Activated naive CD8-positive, alpha-beta T cell treated with anti-CD3 and anti-CD28 coated beads for 36 hours (primary cell): ENCODE measurements around the gene BCL2A1. TPM values are rescaled to one million over a fixed set of nuclear protein-coding genes. Genes with fewer than 3 reads are reported as not detected.
"Not testable (repeated sequence)": the region's sequence is repeated elsewhere in the genome, so short reads cannot be mapped to it uniquely, and the experiment has no call there.

Experiments
- DNase-seq: peaks from one replicate; pipeline ENCODE4 v3.0.0; 2021
- H3K27ac Mint-ChIP-seq: one replicate; pipeline ENCODE4 v1.8.0; 2022; ENCODE audit warnings: mild to moderate bottlenecking, moderate library complexity, mixed read lengths
- H3K27me3 Mint-ChIP-seq: one replicate; pipeline ENCODE4 v1.8.0; 2022; ENCODE audit warnings: mild to moderate bottlenecking, mixed read lengths
- H3K36me3 Mint-ChIP-seq: one replicate; pipeline ENCODE4 v1.8.0; 2021; ENCODE audit warnings: mild to moderate bottlenecking, mixed read lengths
- H3K4me1 Mint-ChIP-seq: one replicate; pipeline ENCODE4 v1.8.0; 2021; ENCODE audit warnings: mixed read lengths
- H3K4me3 Mint-ChIP-seq: one replicate; pipeline ENCODE4 v1.8.0; 2022; ENCODE audit warnings: mild to moderate bottlenecking, moderate library complexity, mixed read lengths
- H3K9me3 Mint-ChIP-seq: one replicate; pipeline ENCODE4 v1.8.0; 2022; ENCODE audit warnings: mixed read lengths
- total RNA-seq, 2 experiments: library from RNA; stranded (reverse); gene quantifications; one replicate each; pipeline ENCODE4 v1.2.3, GENCODE V29; 2021

Gene BCL2A1
- total RNA-seq, 2 experiments from 2014 or later: 91.4 to 94.3 TPM

DNA sequence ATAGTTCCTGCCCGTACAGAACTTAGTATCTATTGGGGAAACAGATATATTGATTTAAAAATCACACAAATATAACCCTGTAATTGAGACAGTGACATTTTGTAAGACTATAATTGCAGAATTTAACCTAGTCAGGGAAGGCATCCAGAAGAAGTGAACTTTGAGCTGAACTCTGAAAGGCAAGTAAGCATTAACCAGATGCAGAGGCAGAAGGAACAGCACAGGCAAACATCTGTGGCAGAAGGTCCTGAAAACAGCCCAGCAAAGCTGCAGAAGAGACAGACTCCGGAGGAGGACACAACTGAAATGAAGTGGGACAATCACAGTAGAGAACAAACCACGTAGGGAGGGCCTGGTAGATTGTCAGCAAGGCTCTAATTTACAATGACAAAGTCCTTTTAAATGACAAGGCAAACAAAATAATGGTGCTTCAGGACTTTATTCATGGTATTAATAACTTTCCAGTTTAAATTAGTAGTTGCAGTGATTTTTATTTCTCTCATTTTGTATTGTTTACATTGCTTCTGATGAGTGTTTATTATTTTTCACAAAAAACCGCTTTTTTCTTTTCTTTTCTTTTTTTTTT is 14.5 kb downstream of the BCL2A1 start:
- Mint-ChIP-seq H3K4me3 (no peak overlapping the region), H3K9me3 (no peaks in the 10 kb centered on the region), H3K27me3 (no peaks in the 10 kb centered on the region), H3K36me3 (peaks cover 18% of the 10 kb centered on the region), H3K4me1 (peaks cover 23% of the 10 kb centered on the region), H3K27ac (no peak overlapping the region)
- DNase-seq: no peak

DNA sequence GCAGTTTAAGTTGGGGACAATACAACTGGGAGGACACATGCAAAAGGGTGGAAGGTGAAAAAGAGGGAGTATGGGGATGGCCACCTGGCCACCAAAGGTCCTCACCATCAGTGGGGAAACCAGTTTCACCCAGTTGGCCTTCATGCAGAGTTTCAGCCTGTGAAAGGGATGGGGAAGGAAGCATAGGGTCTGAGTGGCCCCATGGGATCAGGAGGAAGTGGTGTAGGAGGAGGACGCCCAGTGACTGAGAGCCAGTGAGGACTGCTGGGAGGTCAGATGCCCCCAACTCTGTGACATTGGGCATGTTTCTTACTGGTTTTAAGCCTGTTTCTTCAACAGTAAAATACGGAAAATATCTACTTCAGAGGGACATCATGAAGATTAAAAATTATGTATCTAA is 16.3 kb downstream of the BCL2A1 start:
- H3K9me3 Mint-ChIP-seq: no peaks in the 10 kb centered on the region
- H3K27ac Mint-ChIP-seq: no peak overlapping the region
- H3K27me3 Mint-ChIP-seq: no peaks in the 10 kb centered on the region
- no peak for DNase-seq
- H3K4me3 Mint-ChIP-seq: no peak overlapping the region
- peaks cover 10% of the 10 kb centered on the region for H3K36me3 Mint-ChIP-seq
- peaks cover 14% of the 10 kb centered on the region for H3K4me1 Mint-ChIP-seq

GRCh38 chr15:79953951-79954444 is 17.0 kb downstream of the BCL2A1 start:
- H3K27me3 Mint-ChIP-seq: no peaks in the 10 kb centered on the region
- no peak overlapping the region for H3K27ac Mint-ChIP-seq
- peaks cover 5% of the 10 kb centered on the region for H3K36me3 Mint-ChIP-seq
- DNase-seq: no peak
- H3K4me1 Mint-ChIP-seq: peaks cover 14% of the 10 kb centered on the region
- H3K9me3 Mint-ChIP-seq: no peaks in the 10 kb centered on the region
- H3K4me3 Mint-ChIP-seq: no peak overlapping the region

GRCh38 chr15:79952329-79952728 is 18.7 kb downstream of the BCL2A1 start:
- H3K36me3 Mint-ChIP-seq: peaks cover 4% of the 10 kb centered on the region
- H3K27me3 Mint-ChIP-seq: no peaks in the 10 kb centered on the region
- no peaks in the 10 kb centered on the region for H3K9me3 Mint-ChIP-seq
- H3K4me1 Mint-ChIP-seq: peaks cover 17% of the 10 kb centered on the region
- no peak overlapping the region for H3K27ac Mint-ChIP-seq
- no peak overlapping the region for H3K4me3 Mint-ChIP-seq
- no peak for DNase-seq

DNA sequence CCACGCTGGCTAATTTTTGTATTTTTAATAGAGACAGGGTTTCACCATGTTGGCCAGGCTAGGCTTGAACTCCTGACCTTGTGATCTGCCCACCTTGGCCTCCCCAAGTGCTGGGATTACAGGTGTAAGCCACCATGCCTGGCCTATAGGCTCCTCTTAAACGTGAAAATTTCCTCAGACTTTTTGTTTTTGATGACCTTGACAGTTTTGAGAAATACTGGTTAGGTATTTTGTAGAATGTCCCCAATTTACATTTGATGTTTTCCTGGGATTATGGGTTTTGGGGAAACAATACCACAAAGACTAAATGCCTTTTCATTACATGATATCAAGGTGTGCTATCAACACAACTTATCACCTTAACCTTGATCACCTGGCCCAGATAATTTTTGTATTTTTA is 20.7 kb downstream of the BCL2A1 start:
- DNase-seq: no peak
- peaks cover 17% of the 10 kb centered on the region for H3K4me1 Mint-ChIP-seq
- H3K27ac Mint-ChIP-seq: no peak overlapping the region
- no peak overlapping the region for H3K4me3 Mint-ChIP-seq
- peaks cover 2% of the 10 kb centered on the region for H3K36me3 Mint-ChIP-seq
- no peaks in the 10 kb centered on the region for H3K9me3 Mint-ChIP-seq
- no peaks in the 10 kb centered on the region for H3K27me3 Mint-ChIP-seq

- H3K4me1 Mint-ChIP-seq: peaks cover 16% of the 10 kb centered on the region
- H3K27ac Mint-ChIP-seq: no peak overlapping the region
Observed at GRCh38 chr15:79948761-79949160, 22.2 kb downstream of the BCL2A1 start.

DNA sequence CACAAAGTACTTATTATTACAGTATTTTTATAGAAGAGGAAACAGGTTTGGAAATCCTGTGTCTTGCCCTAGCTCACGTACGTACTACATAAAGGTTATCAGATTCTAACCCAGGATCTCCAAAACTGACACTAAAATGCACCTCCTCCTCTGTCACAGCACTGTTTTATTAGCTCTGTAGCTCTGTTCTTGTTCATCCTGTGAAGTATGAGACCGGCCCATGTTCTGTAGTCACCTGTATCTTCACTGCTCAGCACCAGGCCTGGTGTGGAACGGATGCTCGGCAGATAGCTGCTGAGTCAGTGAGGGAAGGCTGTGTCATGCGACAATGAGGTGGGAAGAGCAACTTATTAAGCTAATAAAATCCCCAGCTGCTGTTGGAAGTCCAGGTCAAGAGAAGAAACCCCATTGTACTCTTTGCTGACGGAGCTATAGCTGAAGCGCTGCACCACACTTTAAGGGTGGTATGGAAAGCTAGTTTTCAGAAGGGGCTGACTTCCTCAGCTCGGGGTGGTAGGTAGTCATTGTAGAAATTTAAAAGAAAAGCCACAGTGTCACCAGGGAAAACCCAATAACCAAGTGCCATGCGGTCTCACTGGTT is 22.8 kb downstream of the BCL2A1 start:
- Mint-ChIP-seq H3K9me3 (no peaks in the 10 kb centered on the region), H3K27me3 (no peaks in the 10 kb centered on the region), H3K4me3 (no peak overlapping the region), H3K36me3 (peaks cover 2% of the 10 kb centered on the region), H3K27ac (peak overlapping the region; percentile 5), H3K4me1 (peaks cover 12% of the 10 kb centered on the region)
- DNase-seq: no peak

More at GRCh38 chr15:79948761-79949160, 22.2 kb downstream of the BCL2A1 start:
- Mint-ChIP-seq H3K4me3 (no peak overlapping the region), H3K36me3 (peaks cover 2% of the 10 kb centered on the region), H3K9me3 (no peaks in the 10 kb centered on the region), H3K27me3 (no peaks in the 10 kb centered on the region)
- DNase-seq: no peak

DNA sequence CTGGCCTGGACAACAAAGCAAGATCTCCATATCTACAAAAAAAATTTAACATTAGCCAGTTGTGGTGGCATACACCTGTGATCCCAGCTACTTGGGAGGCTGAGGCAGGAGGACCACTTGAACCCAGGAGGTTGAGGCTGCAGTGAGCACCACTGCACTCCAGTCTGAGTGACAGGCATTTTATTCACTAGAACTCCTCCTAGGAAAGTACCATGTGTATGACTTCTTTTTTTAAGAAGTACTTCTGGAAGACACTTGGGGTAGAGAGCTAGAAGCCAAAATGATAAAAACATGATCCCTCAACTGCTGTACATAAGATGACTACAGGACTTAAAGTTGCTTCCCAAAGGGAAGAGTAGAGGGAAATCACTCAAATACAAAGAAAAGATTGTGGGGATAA is 24.0 kb downstream of the BCL2A1 start:
- Mint-ChIP-seq H3K27me3 (no peaks in the 10 kb centered on the region), H3K4me1 (peaks cover 22% of the 10 kb centered on the region), H3K4me3 (no peak overlapping the region), H3K36me3 (peaks cover 2% of the 10 kb centered on the region), H3K9me3 (no peaks in the 10 kb centered on the region), H3K27ac (no peak overlapping the region)
- DNase-seq: no peak

- Mint-ChIP-seq H3K27ac (no peak overlapping the region), H3K4me3 (no peak overlapping the region), H3K27me3 (no peaks in the 10 kb centered on the region), H3K4me1 (peaks cover 23% of the 10 kb centered on the region), H3K36me3 (peaks cover 2% of the 10 kb centered on the region), H3K9me3 (no peaks in the 10 kb centered on the region)
- no peak for DNase-seq
Observed at GRCh38 chr15:79944622-79945021, 26.4 kb downstream of the BCL2A1 start.

GRCh38 chr15:79943820-79944219 is 27.2 kb downstream of the BCL2A1 start:
- H3K27me3 Mint-ChIP-seq: no peaks in the 10 kb centered on the region
- no peak overlapping the region for H3K4me3 Mint-ChIP-seq
- no peak overlapping the region for H3K27ac Mint-ChIP-seq
- H3K9me3 Mint-ChIP-seq: no peaks in the 10 kb centered on the region
- H3K4me1 Mint-ChIP-seq: peaks cover 22% of the 10 kb centered on the region
- H3K36me3 Mint-ChIP-seq: peaks cover under 1% of the 10 kb centered on the region
- no peak for DNase-seq

DNA sequence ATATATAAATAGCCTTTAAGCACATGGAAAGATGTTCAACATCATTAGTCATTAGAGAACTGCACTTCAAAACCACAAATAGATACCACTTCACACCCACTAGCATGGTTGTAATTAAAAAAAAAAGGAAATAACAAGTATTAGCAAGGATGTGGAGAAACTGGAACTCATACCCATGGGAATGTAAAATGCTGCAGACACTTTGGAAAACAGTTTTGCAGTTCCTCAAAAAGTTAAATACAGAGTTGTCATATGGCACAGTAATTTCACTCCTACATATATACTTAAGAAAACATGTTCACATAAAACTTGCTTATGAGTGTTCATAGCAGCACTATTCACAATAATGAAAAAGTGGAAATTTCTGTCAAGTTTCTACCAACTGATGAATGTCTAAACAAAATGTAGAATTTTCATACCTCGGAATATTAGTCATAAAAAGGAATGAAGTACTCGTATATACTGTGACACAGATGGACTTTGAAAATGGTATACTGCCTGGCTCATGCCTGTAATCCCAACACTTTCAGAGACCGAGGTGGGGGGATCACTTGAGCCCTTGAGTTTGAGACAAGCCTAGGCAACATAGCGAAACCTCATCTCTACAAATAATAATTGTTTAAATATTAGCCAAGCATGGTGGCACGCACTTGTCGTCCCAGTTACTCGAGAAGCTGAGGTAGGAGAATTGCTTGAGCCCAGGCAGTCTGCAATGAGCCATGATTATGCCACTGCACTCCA is 28.1 kb downstream of the BCL2A1 start:
- H3K4me3 Mint-ChIP-seq: no peak overlapping the region
- H3K27ac Mint-ChIP-seq: peak overlapping the region; percentile 34
- H3K9me3 Mint-ChIP-seq: no peaks in the 10 kb centered on the region
- no peak for DNase-seq
- peaks cover 15% of the 10 kb centered on the region for H3K4me1 Mint-ChIP-seq
- H3K36me3 Mint-ChIP-seq: no peaks in the 10 kb centered on the region
- no peaks in the 10 kb centered on the region for H3K27me3 Mint-ChIP-seq

GRCh38 chr15:79939399-79939798 is 31.6 kb downstream of the BCL2A1 start:
- no peaks in the 10 kb centered on the region for H3K9me3 Mint-ChIP-seq
- no peak overlapping the region for H3K4me3 Mint-ChIP-seq
- no peak overlapping the region for H3K27ac Mint-ChIP-seq
- H3K4me1 Mint-ChIP-seq: peaks cover 15% of the 10 kb centered on the region
- DNase-seq: no peak
- no peaks in the 10 kb centered on the region for H3K27me3 Mint-ChIP-seq
- H3K36me3 Mint-ChIP-seq: no peaks in the 10 kb centered on the region

DNA sequence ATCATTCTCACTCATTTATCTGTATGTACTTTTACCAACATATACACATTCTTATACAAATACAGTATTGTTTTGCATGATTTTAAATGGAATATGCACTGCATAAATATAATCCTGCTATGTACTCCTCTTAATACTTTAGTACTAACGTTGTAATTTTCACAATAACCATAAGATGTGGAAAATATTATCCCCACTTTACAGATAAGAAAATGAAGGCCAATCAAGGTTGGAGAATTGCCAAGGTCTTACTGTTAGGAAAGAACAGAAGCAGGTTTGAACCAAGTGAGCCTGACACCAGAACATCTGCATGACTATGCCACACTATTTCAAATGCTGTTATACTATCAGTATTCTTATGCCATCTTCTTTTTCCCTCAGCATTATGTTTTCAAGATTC is 32.9 kb downstream of the BCL2A1 start:
- DNase-seq: no peak
- no peaks in the 10 kb centered on the region for H3K36me3 Mint-ChIP-seq
- H3K4me3 Mint-ChIP-seq: no peak overlapping the region
- H3K4me1 Mint-ChIP-seq: peaks cover 15% of the 10 kb centered on the region
- H3K27ac Mint-ChIP-seq: no peak overlapping the region
- no peaks in the 10 kb centered on the region for H3K27me3 Mint-ChIP-seq
- H3K9me3 Mint-ChIP-seq: no peaks in the 10 kb centered on the region

DNA sequence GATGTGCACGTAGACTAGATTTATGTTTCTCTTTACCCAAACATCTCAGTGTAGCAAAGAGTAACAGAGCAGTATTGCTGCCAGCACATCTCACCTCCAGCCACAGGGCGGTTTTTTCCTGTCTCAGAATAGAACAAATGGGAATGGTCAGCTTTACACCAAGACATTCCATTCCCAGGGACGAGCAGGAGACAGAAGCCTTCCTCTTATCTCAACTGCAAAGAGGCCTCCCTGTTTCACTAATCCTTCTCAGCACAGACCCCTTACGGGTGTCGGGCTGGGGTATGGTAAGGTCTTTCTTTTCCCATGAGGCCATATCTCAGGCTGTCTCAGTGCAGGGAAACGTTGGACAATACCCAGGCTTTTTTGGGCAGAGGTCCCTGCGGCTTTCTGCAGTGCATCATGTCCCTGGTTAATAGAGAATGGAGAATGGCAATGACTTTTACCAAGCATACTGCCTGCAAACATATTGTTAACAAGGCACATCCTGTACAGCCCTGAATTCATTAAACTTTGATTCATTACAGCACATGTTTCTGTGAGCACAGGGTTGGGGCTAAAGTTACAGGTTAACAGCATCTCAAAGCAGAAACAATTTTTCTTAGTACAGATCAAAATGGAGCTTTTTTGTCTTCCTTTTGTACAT is 35.3 kb downstream of the BCL2A1 start:
- H3K9me3 Mint-ChIP-seq, H3K27ac Mint-ChIP-seq, H3K4me1 Mint-ChIP-seq, H3K4me3 Mint-ChIP-seq, DNase-seq, H3K36me3 Mint-ChIP-seq: not testable (repeated sequence)
- H3K27me3 Mint-ChIP-seq: peaks cover 11% of the 10 kb centered on the region

DNA sequence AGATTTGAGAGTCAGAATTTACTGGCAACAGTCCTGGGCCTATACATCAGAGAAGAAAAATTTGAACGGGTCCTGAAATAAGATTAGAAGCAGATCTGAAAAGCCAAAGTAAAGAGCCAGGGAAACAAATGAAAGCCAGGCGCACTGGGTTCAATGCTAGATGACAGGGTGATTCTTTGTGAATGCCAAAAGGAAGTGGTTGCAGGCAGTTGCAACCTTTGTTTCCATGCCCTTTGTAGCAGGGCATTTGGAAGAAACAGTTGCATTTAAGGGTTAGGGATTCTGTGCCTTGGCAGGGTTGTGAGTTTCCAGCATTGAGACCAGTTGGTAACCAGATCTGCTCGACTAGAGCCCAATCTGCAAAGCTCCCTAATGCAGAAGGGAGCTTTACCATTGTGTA is 37.8 kb downstream of the BCL2A1 start:
- Mint-ChIP-seq H3K9me3 (no peaks in the 10 kb centered on the region), H3K4me3 (no peak overlapping the region), H3K27me3 (peaks cover 11% of the 10 kb centered on the region), H3K4me1 (peaks cover 9% of the 10 kb centered on the region), H3K27ac (no peak overlapping the region), H3K36me3 (no peaks in the 10 kb centered on the region)
- DNase-seq: no peak
